Parathyroid adenoma (tissue), 2 donors: ENCODE data around the gene DOCK3.

Experiments
- H2AFZ ChIP-seq: fragments of 300-600 bp; sonication (generic); one replicate; pipeline ENCODE4 v1.7.0; 2017; ENCODE audit warnings: antibody characterized with exemption, mild to moderate bottlenecking
- H3K27ac ChIP-seq: fragments of 300-600 bp; sonication (generic); one replicate; pipeline ENCODE4 v1.7.0; 2017
- H3K27me3 ChIP-seq: fragments of 300-600 bp; sonication (generic); one replicate; pipeline ENCODE4 v1.7.0; 2017; ENCODE audit warnings: low read length; ENCODE audit not compliant: control insufficient read depth, insufficient read depth
- H3K36me3 ChIP-seq: fragments of 300-600 bp; sonication (generic); one replicate; pipeline ENCODE4 v1.7.0; 2017; ENCODE audit warnings: low read length; ENCODE audit not compliant: control insufficient read depth, insufficient read depth
- H3K4me1 ChIP-seq: fragments of 300-600 bp; sonication (generic); one replicate; pipeline ENCODE4 v1.7.0; 2017; ENCODE audit warnings: control low read depth
- H3K4me2 ChIP-seq: fragments of 300-600 bp; sonication (generic); one replicate; pipeline ENCODE4 v1.7.0; 2017; ENCODE audit warnings: low read length
- H3K4me3 ChIP-seq: fragments of 300-600 bp; sonication (generic); one replicate; pipeline ENCODE4 v1.7.0; 2017; ENCODE audit warnings: low read depth, low read length
- H3K79me2 ChIP-seq: fragments of 300-600 bp; sonication (generic); one replicate; pipeline ENCODE4 v1.7.0; 2017; ENCODE audit warnings: control low read depth
- H3K9ac ChIP-seq: fragments of 300-600 bp; sonication (generic); one replicate; pipeline ENCODE4 v1.7.0; 2017; ENCODE audit warnings: mild to moderate bottlenecking
- H3K9me3 ChIP-seq: fragments of 300-600 bp; sonication (generic); one replicate; pipeline ENCODE4 v1.7.0; 2017; ENCODE audit warnings: low read length; ENCODE audit not compliant: control insufficient read depth
- CTCF ChIP-seq: fragments of 300-600 bp; sonication (generic); IDR thresholded peaks from one replicate; pipeline ENCODE4 v1.7.0; 2017; ENCODE audit warnings: antibody characterized with exemption, mild to moderate bottlenecking
- donor health status: primary hyperparathyroidism.

The DOCK3 gene

DNA sequence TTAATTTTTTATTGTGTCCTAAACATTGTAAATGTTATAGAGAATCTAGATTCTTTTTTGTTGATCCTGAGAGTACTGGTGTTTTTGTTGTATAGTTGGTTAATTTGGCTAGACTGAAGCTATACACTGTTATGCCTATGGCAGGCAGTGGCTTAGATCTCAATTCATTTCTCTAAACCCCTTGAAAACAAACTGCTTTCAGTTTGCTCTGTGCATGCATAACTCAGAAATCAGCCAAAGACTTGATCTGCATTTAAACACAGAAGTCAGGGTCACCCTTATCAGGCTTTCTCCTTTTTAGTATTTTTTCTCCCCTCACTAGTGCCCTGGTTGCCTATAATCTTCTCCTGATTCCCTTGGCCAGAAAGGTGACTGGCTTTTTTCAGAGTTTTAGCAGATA lies 360.9 kb downstream of the DOCK3 start:
- Histone ChIP-seq H3K4me3 (no peak overlapping the region), H3K9ac (no peak overlapping the region), H3K79me2 (no peaks in the 10 kb centered on the region), H3K9me3 (no peaks in the 10 kb centered on the region), H2AFZ (no peak overlapping the region), H3K4me2 (no peak overlapping the region), H3K27ac (no peak overlapping the region), H3K27me3 (no peaks in the 10 kb centered on the region), H3K4me1 (peaks cover 3% of the 10 kb centered on the region), H3K36me3 (no peaks in the 10 kb centered on the region)
- TF ChIP-seq CTCF: no peak

- no peaks in the 10 kb centered on the region for H3K36me3 ChIP-seq
- no peaks in the 10 kb centered on the region for H3K79me2 ChIP-seq
- no peak overlapping the region for H3K4me3 ChIP-seq
- H3K27me3 ChIP-seq: no peaks in the 10 kb centered on the region
- TF ChIP-seq CTCF: no peak
- no peak overlapping the region for H3K9ac ChIP-seq
- no peak overlapping the region for H2AFZ ChIP-seq
- H3K27ac ChIP-seq: no peak overlapping the region
- no peaks in the 10 kb centered on the region for H3K4me1 ChIP-seq
- H3K9me3 ChIP-seq: no peaks in the 10 kb centered on the region
- no peak overlapping the region for H3K4me2 ChIP-seq
These were observed 370.3 kb downstream of the DOCK3 start for GRCh38 chr3:51044982-51045381.

DNA sequence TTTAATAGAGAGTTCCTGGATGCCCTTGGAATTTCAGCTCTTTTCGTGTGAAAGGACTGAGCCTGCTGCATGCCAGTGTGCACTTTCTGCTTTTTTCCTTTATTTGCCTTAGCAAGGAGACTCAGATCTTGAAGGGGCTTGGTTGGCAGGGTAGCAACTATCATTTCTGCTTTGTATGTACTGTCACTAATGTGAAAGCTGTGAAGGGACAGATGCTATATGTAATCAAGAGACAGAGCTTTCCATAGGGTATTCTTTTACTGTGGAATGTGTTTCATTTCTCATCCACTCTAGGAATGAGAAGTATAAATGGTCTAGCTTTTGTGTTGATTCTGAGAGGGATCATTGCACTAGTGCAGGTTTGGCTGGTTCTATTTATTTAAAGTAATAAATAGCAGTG lies 377.8 kb downstream of the DOCK3 start:
- H2AFZ ChIP-seq: no peak overlapping the region
- H3K9ac ChIP-seq: no peak overlapping the region
- no peak for TF ChIP-seq CTCF
- no peaks in the 10 kb centered on the region for H3K36me3 ChIP-seq
- no peaks in the 10 kb centered on the region for H3K27me3 ChIP-seq
- H3K4me3 ChIP-seq: no peak overlapping the region
- no peaks in the 10 kb centered on the region for H3K79me2 ChIP-seq
- no peak overlapping the region for H3K4me2 ChIP-seq
- H3K4me1 ChIP-seq: peaks cover 3% of the 10 kb centered on the region
- H3K27ac ChIP-seq: no peak overlapping the region
- H3K9me3 ChIP-seq: no peaks in the 10 kb centered on the region

DNA sequence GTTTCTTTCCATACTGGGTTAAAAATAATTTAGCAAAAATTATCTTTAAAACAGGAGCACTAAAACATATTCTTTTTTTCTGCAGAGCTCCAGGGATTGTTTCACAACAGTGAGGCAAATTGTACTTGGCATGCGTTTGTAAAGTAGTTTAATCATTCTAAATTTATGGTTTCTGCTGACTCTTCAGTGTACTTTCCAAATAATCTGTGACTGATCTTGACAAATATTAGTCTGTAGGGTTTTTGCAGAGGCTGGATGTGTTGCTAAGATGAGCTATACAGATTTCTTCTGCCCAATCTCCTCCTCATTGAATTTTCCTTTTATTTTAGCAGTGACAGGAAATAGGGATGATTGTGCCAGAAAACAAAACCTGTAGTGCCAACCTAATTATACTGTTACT lies 382.4 kb downstream of the DOCK3 start:
- Histone ChIP-seq H3K27me3 (no peaks in the 10 kb centered on the region), H3K36me3 (no peaks in the 10 kb centered on the region), H3K4me2 (no peak overlapping the region), H3K4me3 (no peak overlapping the region), H3K9me3 (no peaks in the 10 kb centered on the region), H3K9ac (no peak overlapping the region), H3K79me2 (no peaks in the 10 kb centered on the region), H3K4me1 (peaks cover 3% of the 10 kb centered on the region), H3K27ac (no peak overlapping the region), H2AFZ (no peak overlapping the region)
- no peak for TF ChIP-seq CTCF

- Histone ChIP-seq H3K27ac (no peak overlapping the region), H3K36me3 (no peaks in the 10 kb centered on the region), H3K4me2 (no peak overlapping the region), H3K27me3 (no peaks in the 10 kb centered on the region), H3K4me1 (no peaks in the 10 kb centered on the region), H3K4me3 (no peak overlapping the region), H2AFZ (no peak overlapping the region), H3K9me3 (no peaks in the 10 kb centered on the region), H3K79me2 (no peaks in the 10 kb centered on the region), H3K9ac (no peak overlapping the region)
- no peak for TF ChIP-seq CTCF
These were observed 388.3 kb downstream of the DOCK3 start for GRCh38 chr3:51063053-51063452.
